ENCODE data around the gene ANKRD45. TPM values are rescaled to one million over a fixed set of nuclear protein-coding genes. Genes with fewer than 3 reads are reported as not detected.
"Not testable (repeated sequence)": the region's sequence is repeated elsewhere in the genome, so short reads cannot be mapped to it uniquely, and the experiment has no call there.

ANKRD45 gene
- polyA plus RNA-seq, 3 donors from 2014 or later, result not detected

DNA sequence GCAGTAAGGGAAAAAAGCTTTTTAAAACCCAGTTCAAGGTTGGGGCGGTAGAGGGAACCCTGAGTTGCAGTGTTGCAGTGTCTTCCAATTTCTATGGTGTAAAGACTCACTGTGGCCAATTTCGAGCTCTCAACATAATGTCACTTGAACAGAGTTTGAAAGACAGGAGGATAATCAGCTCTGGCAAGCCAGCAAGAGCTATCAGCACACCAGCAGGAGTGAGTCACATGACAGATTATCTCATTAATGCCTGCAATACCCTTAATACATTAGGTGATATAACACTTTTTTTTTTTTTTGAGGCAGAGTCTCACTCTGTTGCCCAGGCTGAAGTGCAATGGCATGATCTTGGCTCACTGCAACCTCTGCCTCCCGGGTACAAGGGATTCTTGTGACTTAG, 89.6 kb downstream of the ANKRD45 start:
- Mint-ChIP-seq H3K9me3 (no peaks in the 10 kb centered on the region), H3K27ac (no peak overlapping the region), H3K27me3 (ENCODE audit: low read depth in 3 of 3) (peaks cover 2% of the 10 kb centered on the region in 3 donors), H3K4me1 (no peaks in the 10 kb centered on the region), H3K4me3 (no peak overlapping the region), H3K36me3 (no peaks in the 10 kb centered on the region)
- no peak for DNase-seq

DNA sequence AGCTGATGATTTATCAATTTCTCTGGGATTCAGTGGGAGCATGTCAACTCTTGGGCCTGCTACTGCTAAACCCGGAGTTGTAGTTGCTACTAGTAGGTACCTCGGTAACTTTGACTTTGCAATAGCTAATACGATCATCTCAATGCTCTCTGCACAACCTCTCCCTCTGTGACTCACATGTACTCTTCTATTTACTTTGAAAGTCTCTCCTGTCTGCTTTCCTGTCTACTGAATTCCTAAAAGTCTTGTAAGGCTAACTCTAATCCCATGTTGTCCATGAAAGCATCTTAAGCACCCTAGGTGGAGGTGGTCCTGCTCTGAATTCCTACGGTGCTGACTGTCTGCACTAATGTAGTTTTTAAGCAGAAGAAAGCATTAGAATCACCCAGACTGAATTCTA, 96.1 kb downstream of the ANKRD45 start:
- no peak overlapping the region for H3K4me3 Mint-ChIP-seq
- DNase-seq, result no peak
- H3K9me3 Mint-ChIP-seq, result no peaks in the 10 kb centered on the region
- H3K27me3 Mint-ChIP-seq (ENCODE audit: low read depth in 3 of 3), result peaks cover 0 to 5% (median 2%) of the 10 kb centered on the region in 3 donors
- H3K4me1 Mint-ChIP-seq, result no peaks in the 10 kb centered on the region
- H3K27ac Mint-ChIP-seq, result no peak overlapping the region
- H3K36me3 Mint-ChIP-seq, result peaks cover 0 to 4% (median 0%) of the 10 kb centered on the region in 3 donors

DNA sequence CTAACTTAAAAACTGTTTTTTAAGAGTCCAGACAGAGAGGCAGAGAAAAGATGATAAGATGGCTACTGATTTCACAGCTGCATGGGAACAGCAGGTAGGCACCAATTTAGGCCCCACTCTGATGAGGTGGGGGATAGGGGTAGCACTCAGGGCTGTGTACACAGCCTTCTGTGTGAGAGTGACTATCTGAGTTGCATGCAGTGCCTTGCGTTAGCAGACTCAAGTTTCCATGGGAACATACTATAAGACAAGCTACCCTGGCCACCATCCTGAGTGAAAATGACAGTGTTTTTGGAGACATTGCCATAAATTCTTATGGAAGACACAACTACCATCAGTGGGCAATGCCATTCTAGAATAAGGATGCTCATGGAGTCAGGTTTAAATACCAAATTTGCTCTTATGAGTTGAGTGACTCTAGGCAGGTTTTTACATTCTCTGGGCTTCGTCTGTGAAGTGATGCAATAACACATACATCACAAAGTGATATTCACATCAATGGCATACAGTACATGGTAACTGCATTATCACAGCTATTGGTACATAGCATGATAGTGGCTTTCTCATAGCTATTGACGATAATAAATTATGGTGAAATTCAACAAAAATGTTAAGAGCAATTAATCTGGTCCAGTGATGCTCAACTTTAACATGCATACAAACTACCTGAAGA, 97.3 kb downstream of the ANKRD45 start:
- Mint-ChIP-seq H3K9me3 (peaks cover 0 to 8% (median 3%) of the 10 kb centered on the region in 6 donors), H3K27ac (no peak overlapping the region), H3K4me3 (no peak overlapping the region), H3K36me3 (peaks cover 0 to 4% (median 0%) of the 10 kb centered on the region in 3 donors), H3K4me1 (no peaks in the 10 kb centered on the region), H3K27me3 (ENCODE audit: low read depth in 3 of 3) (peaks cover 3 to 5% (median 4%) of the 10 kb centered on the region in 3 donors)
- no peak for DNase-seq

DNA sequence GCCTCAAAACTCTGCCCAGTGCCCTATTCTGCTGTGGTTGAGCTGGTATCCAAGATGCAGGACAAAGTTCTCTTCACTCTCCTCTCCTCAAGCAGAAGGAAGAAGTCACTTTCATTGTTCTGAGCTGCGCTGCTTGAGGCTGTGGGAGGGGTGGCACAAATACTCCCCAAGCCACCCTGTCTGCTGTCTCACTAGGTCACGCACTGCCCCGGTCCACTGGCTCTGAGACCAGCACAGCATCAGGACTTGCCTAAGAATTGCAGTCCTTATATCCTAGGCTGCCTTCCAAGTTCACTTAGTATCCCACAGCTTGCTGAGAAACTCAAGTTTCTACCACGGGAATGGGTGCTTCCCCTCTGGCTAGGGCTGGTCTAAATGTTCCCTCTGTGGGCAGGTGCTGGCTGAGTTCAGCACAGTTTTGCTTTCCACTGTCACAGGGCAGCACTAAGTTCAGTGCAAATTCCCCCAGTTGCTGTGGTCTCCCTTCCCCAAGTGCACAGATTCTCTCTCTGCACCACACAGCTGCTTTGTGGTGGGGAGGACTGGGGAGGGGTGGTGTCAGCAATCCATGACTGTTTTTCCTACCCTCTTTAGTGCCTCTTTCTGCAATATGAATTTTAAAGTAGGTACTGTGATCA, 99.2 kb downstream of the ANKRD45 start:
- Mint-ChIP-seq H3K27me3 (ENCODE audit: low read depth in 3 of 3) (peaks cover 6 to 8% (median 7%) of the 10 kb centered on the region in 3 donors), H3K36me3 (peaks cover 0 to 4% (median 0%) of the 10 kb centered on the region in 3 donors), H3K4me3 (no peak overlapping the region), H3K9me3 (peaks cover 0 to 20% (median 11%) of the 10 kb centered on the region in 6 donors), H3K27ac (no peak overlapping the region), H3K4me1 (no peaks in the 10 kb centered on the region)
- DNase-seq, result no peak

DNA sequence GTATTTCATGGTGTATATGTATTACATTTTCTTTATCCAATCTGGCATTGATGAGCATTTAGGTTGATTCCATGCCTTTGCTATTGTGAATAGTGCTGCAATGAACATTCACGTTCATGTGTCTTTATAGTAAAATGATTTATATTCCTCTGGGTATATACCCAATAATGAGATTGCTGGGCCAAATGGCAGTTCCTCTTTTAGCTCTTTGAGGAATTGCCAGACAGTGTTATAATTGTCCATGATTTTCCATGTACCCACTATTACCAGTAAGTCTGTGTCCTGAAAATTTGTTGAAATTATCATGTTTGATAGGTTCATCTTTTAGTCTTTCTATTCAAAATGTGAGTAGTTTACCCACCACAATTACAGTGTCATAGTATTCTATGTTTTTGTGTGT, 101.2 kb downstream of the ANKRD45 start:
- Mint-ChIP-seq H3K27me3 (ENCODE audit: low read depth in 3 of 3) (peaks cover 6 to 21% (median 8%) of the 10 kb centered on the region in 3 donors), H3K36me3 (peaks cover 0 to 5% (median 4%) of the 10 kb centered on the region in 3 donors), H3K4me3 (no peak overlapping the region), H3K27ac (no peak overlapping the region), H3K9me3 (peaks cover 4 to 24% (median 12%) of the 10 kb centered on the region in 6 donors), H3K4me1 (no peaks in the 10 kb centered on the region)
- no peak for DNase-seq

DNA sequence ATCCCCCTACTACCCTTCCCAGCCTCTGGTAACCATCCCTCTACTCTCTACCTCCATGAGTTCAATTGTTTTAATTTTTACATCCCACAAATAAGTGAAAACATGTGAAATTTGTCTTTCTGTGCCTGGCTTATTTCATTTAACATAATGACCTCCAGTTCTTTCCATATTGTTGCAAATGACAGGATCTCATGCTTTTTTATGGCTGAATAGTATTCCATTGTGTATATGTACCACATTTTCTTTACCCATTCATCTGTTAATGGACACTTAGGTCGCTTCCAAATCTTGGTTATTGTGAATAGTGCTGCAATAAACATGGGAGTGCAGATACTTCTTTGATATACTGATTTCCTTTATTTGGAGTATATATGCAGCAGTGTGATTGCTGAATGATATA, 105.8 kb downstream of the ANKRD45 start:
- H3K4me3 Mint-ChIP-seq, H3K36me3 Mint-ChIP-seq, H3K27ac Mint-ChIP-seq, DNase-seq, H3K4me1 Mint-ChIP-seq: not testable (repeated sequence)
- peaks cover 4 to 24% (median 12%) of the 10 kb centered on the region in 6 donors for H3K9me3 Mint-ChIP-seq
- peaks cover 6 to 18% (median 10%) of the 10 kb centered on the region in 3 donors for H3K27me3 Mint-ChIP-seq (ENCODE audit: low read depth in 3 of 3)

DNA sequence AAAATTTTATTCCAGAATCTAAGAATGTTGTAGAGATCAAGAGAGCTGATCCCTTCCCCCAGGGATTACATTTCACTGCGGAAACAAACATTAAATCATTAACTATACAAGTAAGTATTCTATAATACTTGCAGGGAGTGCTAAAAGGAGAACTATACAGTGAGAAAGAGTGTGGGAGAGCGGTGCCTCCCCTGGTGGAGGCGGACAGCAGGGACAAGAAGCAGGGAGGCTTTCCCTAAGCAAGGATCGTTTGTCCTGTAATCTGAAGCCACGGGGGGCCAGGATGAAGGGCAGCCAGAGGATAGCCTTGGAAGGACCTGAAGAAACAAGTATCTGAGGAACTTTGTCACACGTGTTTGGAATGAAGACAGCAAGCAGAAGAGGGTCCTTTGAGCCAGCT, 106.8 kb downstream of the ANKRD45 start:
- Mint-ChIP-seq H3K4me1 (no peaks in the 10 kb centered on the region), H3K27me3 (ENCODE audit: low read depth in 3 of 3) (peaks cover 2 to 15% (median 7%) of the 10 kb centered on the region in 3 donors), H3K27ac (no peak overlapping the region), H3K9me3 (peaks cover 3 to 20% (median 11%) of the 10 kb centered on the region in 6 donors), H3K36me3 (peaks cover 0 to 5% (median 0%) of the 10 kb centered on the region in 3 donors), H3K4me3 (no peak overlapping the region)
- DNase-seq, result no peak

DNA sequence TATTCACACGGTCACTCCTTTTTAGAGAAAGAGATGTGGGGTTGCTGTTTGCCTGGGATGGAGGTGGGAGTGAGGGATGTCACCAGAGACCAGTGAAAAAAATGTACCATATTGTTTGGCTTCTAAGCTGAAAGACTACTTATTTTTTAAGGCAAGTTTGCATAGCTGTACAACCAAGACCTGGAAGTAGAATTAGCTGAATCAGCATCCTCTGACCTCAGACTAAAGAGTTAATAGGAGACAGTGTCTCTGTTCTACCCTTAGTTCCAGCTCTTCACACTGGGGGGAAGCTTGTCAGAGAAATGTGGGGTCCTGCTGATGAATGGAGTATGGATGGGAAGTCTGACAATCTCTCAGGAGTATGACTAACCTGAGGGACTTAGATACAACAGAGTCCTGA, 108.4 kb downstream of the ANKRD45 start:
- peaks cover 0 to 8% (median 4%) of the 10 kb centered on the region in 6 donors for H3K9me3 Mint-ChIP-seq
- no peak for DNase-seq

DNA sequence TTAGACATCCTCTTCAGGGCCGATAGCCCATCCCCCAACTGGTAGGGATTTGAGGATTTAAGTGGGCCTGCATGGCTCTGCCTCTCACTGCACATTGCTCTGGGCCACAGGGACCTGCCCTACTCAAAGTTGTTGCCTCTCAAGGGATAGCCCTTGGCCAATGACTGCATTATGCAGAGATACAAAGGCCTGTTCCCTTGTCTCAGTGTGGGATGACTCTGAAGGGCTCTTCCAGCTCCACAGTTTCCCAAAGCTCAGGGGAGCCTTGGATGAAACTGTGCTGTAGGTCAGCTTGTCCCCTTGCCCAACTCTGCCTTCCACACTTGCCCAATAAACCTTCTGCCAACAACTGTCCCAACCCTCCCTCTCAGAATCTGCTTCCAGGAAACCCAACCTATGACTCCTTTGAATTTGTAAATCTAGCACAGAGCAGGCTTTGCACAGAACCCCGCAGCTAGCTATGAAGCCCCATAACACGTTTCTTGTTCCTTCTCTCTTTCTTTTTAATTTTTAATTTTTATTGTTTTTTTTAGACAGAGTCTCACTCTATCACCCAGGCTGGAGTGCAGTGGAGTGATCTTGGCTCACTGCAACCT, 109.3 kb downstream of the ANKRD45 start:
- no peak for DNase-seq
- Mint-ChIP-seq H3K27ac (no peak overlapping the region), H3K36me3 (peaks cover 0 to 5% (median 0%) of the 10 kb centered on the region in 3 donors), H3K27me3 (ENCODE audit: low read depth in 3 of 3) (peaks cover 1 to 13% (median 2%) of the 10 kb centered on the region in 3 donors), H3K4me3 (no peak overlapping the region), H3K4me1 (no peaks in the 10 kb centered on the region), H3K9me3 (peaks cover 0 to 8% (median 2%) of the 10 kb centered on the region in 6 donors)

More for the DNA sequence above, 108.4 kb downstream of the ANKRD45 start:
- Mint-ChIP-seq H3K27me3 (ENCODE audit: low read depth in 3 of 3) (peaks cover 0 to 15% (median 2%) of the 10 kb centered on the region in 3 donors), H3K27ac (no peak overlapping the region), H3K4me1 (no peaks in the 10 kb centered on the region), H3K36me3 (peaks cover 0 to 5% (median 0%) of the 10 kb centered on the region in 3 donors), H3K4me3 (no peak overlapping the region)

Other genes with a start within 250 kb of the ANKRD45 start
- gene PRDX6, start 192.5 kb downstream of the ANKRD45 start, polyA plus RNA-seq, result 100 to 1,000 TPM; 104 to 138 (median 108) TPM
- gene SLC9C2, start 66.8 kb downstream of the ANKRD45 start, polyA plus RNA-seq, result not detected
- not detected for gene TEX50, start 34.5 kb downstream of the ANKRD45 start, polyA plus RNA-seq
- 10 to 100 TPM; 13.2 to 19.3 (median 16.6) TPM for gene KLHL20, start 45.1 kb upstream of the ANKRD45 start, polyA plus RNA-seq
- 10 to 100 TPM in 1 of 3 donors, 1 to 10 TPM in 2; 4.6 to 10.4 (median 9.1) TPM for gene DARS2, start 154.8 kb upstream of the ANKRD45 start, polyA plus RNA-seq
- 10 to 100 TPM in 1 of 3 donors, 1 to 10 TPM in 2; 7.1 to 10.5 (median 9.4) TPM for gene CENPL, start 155.0 kb upstream of the ANKRD45 start, polyA plus RNA-seq
- 100 to 1,000 TPM in 2 of 3 donors, 10 to 100 TPM in 1; 88.2 to 158 (median 153) TPM for gene GAS5, start 198.1 kb upstream of the ANKRD45 start, polyA plus RNA-seq
- gene ZBTB37, start 198.5 kb upstream of the ANKRD45 start, polyA plus RNA-seq, result 1 to 10 TPM; 2.9 to 4.3 (median 3.1) TPM
- under 1 TPM in 1 of 3 donors, not detected in 2; 0.62 TPM for gene SERPINC1, start 247.5 kb upstream of the ANKRD45 start, polyA plus RNA-seq